ENCODE measurements around the gene NALCN. TPM values are rescaled to one million over a fixed set of nuclear protein-coding genes. Genes with fewer than 3 reads are reported as not detected.

NALCN gene
- polyA plus RNA-seq, 1 experiment = 2.2 TPM

DNA sequence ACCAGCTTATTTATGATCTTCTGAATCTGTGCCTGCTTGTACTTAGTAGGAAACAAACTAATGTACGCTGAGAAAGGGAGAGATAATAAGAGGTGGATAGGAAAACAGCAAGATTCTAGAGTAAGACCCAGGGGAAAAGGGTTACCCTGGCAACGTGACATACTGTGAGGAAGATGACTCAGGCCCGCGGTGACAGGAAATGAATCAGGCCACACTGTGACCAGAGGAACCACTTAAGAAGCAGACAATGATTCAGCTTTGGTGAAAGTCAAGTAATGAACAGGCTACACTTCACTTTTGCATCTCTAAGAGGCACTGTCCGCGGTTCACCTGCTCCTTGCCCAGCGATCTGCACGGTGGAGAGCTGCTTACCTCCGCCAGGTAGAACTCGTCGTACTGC is 158.2 kb downstream of the NALCN start:
- no peak overlapping the region for H3K4me3 ChIP-seq (ENCODE audit: low read depth, low read length)
- POLR2A ChIA-PET = no interaction called here
- TF ChIP-seq, protein P1, sequence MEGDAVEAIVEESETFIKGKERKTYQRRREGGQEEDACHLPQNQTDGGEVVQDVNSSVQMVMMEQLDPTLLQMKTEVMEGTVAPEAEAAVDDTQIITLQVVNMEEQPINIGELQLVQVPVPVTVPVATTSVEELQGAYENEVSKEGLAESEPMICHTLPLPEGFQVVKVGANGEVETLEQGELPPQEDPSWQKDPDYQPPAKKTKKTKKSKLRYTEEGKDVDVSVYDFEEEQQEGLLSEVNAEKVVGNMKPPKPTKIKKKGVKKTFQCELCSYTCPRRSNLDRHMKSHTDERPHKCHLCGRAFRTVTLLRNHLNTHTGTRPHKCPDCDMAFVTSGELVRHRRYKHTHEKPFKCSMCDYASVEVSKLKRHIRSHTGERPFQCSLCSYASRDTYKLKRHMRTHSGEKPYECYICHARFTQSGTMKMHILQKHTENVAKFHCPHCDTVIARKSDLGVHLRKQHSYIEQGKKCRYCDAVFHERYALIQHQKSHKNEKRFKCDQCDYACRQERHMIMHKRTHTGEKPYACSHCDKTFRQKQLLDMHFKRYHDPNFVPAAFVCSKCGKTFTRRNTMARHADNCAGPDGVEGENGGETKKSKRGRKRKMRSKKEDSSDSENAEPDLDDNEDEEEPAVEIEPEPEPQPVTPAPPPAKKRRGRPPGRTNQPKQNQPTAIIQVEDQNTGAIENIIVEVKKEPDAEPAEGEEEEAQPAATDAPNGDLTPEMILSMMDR (IDR thresholded peaks at IDR 0.05; ENCODE audit: low read depth, low read length) = no peak
- CTCF ChIA-PET = no interaction called here
- H3K9me3 ChIP-seq (ENCODE audit: control insufficient read depth, insufficient read depth, low read length) = no peaks in the 10 kb centered on the region
- H3K27ac ChIP-seq (ENCODE audit: low read depth, low read length) = no peak overlapping the region
- no peaks in the 10 kb centered on the region for H3K27me3 ChIP-seq (ENCODE audit: control insufficient read depth, insufficient read depth, low read length)
- no peak for DNase-seq (ENCODE audit: low read depth, low spot score)

DNA sequence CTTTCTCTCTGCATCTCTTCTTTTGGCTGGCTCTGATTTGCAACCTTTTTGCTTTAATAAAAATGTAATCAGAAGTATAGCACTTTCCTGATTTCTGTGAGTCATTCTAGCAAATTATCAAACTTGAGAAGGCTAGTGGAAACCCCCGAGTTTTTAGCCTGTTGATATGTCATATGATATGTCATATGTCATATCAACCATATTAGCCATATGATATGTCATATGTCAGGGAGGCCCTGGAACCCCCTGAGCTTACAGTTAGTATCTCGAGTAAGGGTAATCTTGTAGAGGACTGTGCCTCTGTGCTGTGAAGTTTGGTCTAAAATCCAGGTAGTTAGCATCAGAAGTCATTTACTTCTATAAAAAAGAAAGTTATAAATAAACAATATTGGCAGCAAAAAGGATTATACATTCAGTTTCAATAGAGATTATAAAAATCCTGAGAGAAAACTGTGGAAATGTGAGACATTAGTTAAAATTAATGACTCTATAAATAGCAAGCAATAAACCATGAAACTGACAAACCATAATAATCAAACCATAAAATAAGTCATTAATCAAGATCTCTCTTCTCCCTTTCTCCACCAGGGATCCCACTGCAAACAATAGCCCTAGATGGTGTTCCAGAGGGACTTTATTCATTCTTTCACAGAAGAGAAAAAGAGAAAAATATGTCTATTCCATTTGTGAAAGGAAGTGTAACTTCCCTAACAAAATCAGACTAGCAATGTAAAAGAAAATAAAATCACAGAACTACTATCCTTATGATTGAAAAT is 167.4 kb downstream of the NALCN start:
- H3K27ac ChIP-seq (ENCODE audit: low read depth, low read length) = no peak overlapping the region
- ChIA-PET POLR2A (no interaction called here), CTCF (no interaction called here)
- H3K4me3 ChIP-seq (ENCODE audit: low read depth, low read length) = no peak overlapping the region
- no peak for DNase-seq (ENCODE audit: low read depth, low spot score)
- H3K9me3 ChIP-seq (ENCODE audit: control insufficient read depth, insufficient read depth, low read length) = peaks cover 4% of the 10 kb centered on the region; the same call in 1 of the 2 replicates
- TF ChIP-seq, protein P1 (IDR thresholded peaks at IDR 0.05; ENCODE audit: low read depth, low read length) = no peak
- no peaks in the 10 kb centered on the region for H3K27me3 ChIP-seq (ENCODE audit: control insufficient read depth, insufficient read depth, low read length)

DNA sequence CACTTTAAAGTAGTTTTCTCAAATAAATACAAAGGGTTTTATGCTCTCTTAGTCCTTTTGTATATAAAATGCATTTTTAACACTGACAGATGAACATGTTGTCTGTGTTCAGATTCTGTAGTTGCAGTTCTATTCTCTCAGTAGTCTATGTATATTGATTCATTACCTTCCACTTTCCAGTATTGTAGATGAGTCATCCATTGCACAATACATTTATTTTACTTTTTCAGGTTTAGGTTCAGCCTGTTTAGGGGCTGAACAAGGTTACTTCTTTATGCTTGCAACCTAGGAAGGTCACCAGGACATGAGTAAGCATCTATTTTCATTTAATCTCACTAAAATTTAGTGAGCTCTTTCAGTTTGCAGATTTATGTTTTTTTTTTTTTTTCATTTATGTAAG is 173.6 kb downstream of the NALCN start:
- Histone ChIP-seq H3K4me3 (ENCODE audit: low read depth, low read length) (no peak overlapping the region), H3K9me3 (ENCODE audit: control insufficient read depth, insufficient read depth, low read length) (no peaks in the 10 kb centered on the region), H3K27ac (ENCODE audit: low read depth, low read length) (no peak overlapping the region), H3K27me3 (ENCODE audit: control insufficient read depth, insufficient read depth, low read length) (no peaks in the 10 kb centered on the region)
- TF ChIP-seq, protein P1 (IDR thresholded peaks at IDR 0.05; ENCODE audit: low read depth, low read length) = no peak
- no peak for DNase-seq (ENCODE audit: low read depth, low spot score)
- POLR2A ChIA-PET = no interaction called here
- CTCF ChIA-PET = no interaction called here

DNA sequence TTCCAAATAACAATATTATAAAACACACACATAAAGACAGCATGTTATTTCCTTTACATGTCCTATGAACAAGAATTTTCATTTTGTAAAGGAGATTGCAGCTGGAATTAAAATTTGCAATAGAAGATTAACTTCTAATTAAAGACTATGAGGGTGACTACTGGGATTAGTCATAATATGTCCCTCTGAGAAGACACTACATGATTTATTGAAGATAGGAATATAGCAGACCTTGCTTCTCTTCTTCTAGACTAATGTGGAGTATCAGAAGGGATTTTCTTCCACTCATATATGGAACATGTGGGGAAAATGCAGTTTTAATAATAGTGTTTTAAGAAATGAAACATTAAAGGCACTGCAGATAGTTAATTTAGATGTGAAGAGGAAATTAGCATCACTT is 177.8 kb downstream of the NALCN start:
- no peaks in the 10 kb centered on the region for H3K9me3 ChIP-seq (ENCODE audit: control insufficient read depth, insufficient read depth, low read length)
- ChIA-PET POLR2A (no interaction called here), CTCF (no interaction called here)

More for the DNA sequence above, 177.8 kb downstream of the NALCN start:
- Histone ChIP-seq H3K4me3 (ENCODE audit: low read depth, low read length) (no peak overlapping the region), H3K27ac (ENCODE audit: low read depth, low read length) (no peak overlapping the region), H3K27me3 (ENCODE audit: control insufficient read depth, insufficient read depth, low read length) (no peaks in the 10 kb centered on the region)
- no peak for DNase-seq (ENCODE audit: low read depth, low spot score)
- TF ChIP-seq, protein P1 (IDR thresholded peaks at IDR 0.05; ENCODE audit: low read depth, low read length) = no peak

All from AG04450 (cell line).